Measurements from ENCODE around the gene C10orf143. TPM values are rescaled to one million over a fixed set of nuclear protein-coding genes. Genes with fewer than 3 reads are reported as not detected.

Gene C10orf143
- total RNA-seq, 6 experiments from 2014 or later, result 0.68 to 2.9 (median 1.6) TPM

GRCh38 chr10:130016095-130016494 is 94.5 kb downstream of the C10orf143 start:
- WGBS (ENCODE audit: insufficient coverage, low coverage, low lambda C conversion rate, missing lambda C conversion rate), result 72% methylated on average over 3 of the region's 3 CpGs

GRCh38 chr10:130015075-130015695 is 95.4 kb downstream of the C10orf143 start:
- no peak for TF ChIP-seq POLR2A (IDR thresholded peaks at IDR 0.05)
- no peak for TF ChIP-seq CTCF (IDR thresholded peaks at IDR 0.05)
- Histone ChIP-seq H3K4me1 (no peaks in the 10 kb centered on the region), H3K4me3 (no peak overlapping the region), H3K36me3 (no peaks in the 10 kb centered on the region), H3K27me3 (no peaks in the 10 kb centered on the region), H3K9me3 (no peaks in the 10 kb centered on the region), H3K27ac (no peak overlapping the region)
- DNase-seq, result no peak
- no peak for ATAC-seq
- WGBS (ENCODE audit: insufficient coverage, low coverage, low lambda C conversion rate, missing lambda C conversion rate), result 87% methylated on average over 18 of the region's 22 CpGs
- intact Hi-C loops (cut with DNase I), result no loop called here

More at GRCh38 chr10:130016095-130016494, 94.5 kb downstream of the C10orf143 start:
- intact Hi-C loops (cut with DNase I), result no loop called here
- H3K9me3 ChIP-seq, result no peaks in the 10 kb centered on the region
- ATAC-seq (no peak), DNase-seq (no peak)
- no peak overlapping the region for H3K4me3 ChIP-seq
- no peaks in the 10 kb centered on the region for H3K4me1 ChIP-seq
- H3K27ac ChIP-seq, result no peak overlapping the region
- no peaks in the 10 kb centered on the region for H3K27me3 ChIP-seq
- TF ChIP-seq CTCF (IDR thresholded peaks at IDR 0.05), result no peak
- TF ChIP-seq POLR2A (IDR thresholded peaks at IDR 0.05), result no peak
- H3K36me3 ChIP-seq, result no peaks in the 10 kb centered on the region

- no peak for ATAC-seq
- DNase-seq, result no peak
- TF ChIP-seq POLR2A (IDR thresholded peaks at IDR 0.05) (no peak), CTCF (IDR thresholded peaks at IDR 0.05) (no peak)
- intact Hi-C loops (cut with DNase I), result no loop called here
- no peak overlapping the region for H3K27ac ChIP-seq
- no peaks in the 10 kb centered on the region for H3K36me3 ChIP-seq
- WGBS (ENCODE audit: insufficient coverage, low coverage, low lambda C conversion rate, missing lambda C conversion rate), result 80% methylated on average over 20 of the region's 35 CpGs
- no peak overlapping the region for H3K4me3 ChIP-seq
- no peaks in the 10 kb centered on the region for H3K4me1 ChIP-seq
- no peaks in the 10 kb centered on the region for H3K27me3 ChIP-seq
- no peaks in the 10 kb centered on the region for H3K9me3 ChIP-seq
Observed at GRCh38 chr10:130014263-130015074, 96.2 kb downstream of the C10orf143 start.

Other genes starting within 250 kb of the C10orf143 start
- under 1 TPM in 1 of 6 experiments, not detected in 5; 0.12 TPM for gene EBF3, start 146.6 kb downstream of the C10orf143 start, total RNA-seq
- 10 to 100 TPM; 23.5 to 50.6 (median 33.4) TPM for gene GLRX3, start 25.6 kb upstream of the C10orf143 start, total RNA-seq